ENCODE results near the gene C16orf96. TPM values are rescaled to one million over a fixed set of nuclear protein-coding genes. Genes with fewer than 3 reads are reported as not detected.

Gene C16orf96
- total and polyA plus RNA-seq, 10 donors = 0.06 to 0.33 (median 0.21) TPM

GRCh38 chr16:4593086-4593485, 36.9 kb downstream of the C16orf96 start:
- no peaks in the 10 kb centered on the region for H3K27me3 ChIP-seq (replicated peaks in 1 of 7)
- TF ChIP-seq POLR2AphosphoS5 (IDR thresholded peaks at IDR 0.05) (no peak), POLR2A (IDR thresholded peaks at IDR 0.05) (no peak), CTCF (IDR thresholded peaks at IDR 0.05 in 8 of 11, conservative IDR thresholded peaks at IDR 0.05 in 3 of 11) (no peak)
- H3K36me3 ChIP-seq = no peaks in the 10 kb centered on the region
- H3K9me3 ChIP-seq = peaks cover 0 to 7% (median 6%) of the 10 kb centered on the region in 8 donors
- H3K4me1 ChIP-seq = no peaks in the 10 kb centered on the region
- no peak for DNase-seq
- intact Hi-C loops (cut with DNase I; ENCODE audit: low total_unique reads) = no loop called here
- no peak overlapping the region for H3K27ac ChIP-seq
- WGBS, 5 donors = 56 to 79% (median 74%) methylated on average over 6 to 16 of the region's 16 CpGs
- H3K4me3 ChIP-seq = no peak overlapping the region

- no peak overlapping the region for H3K27ac ChIP-seq
- no peak for DNase-seq
- H3K36me3 ChIP-seq = no peaks in the 10 kb centered on the region
- 87 to 94% (median 91%) methylated on average over 25 to 38 of the region's 38 CpGs for WGBS, 5 donors
- H3K4me1 ChIP-seq = no peaks in the 10 kb centered on the region
- no peaks in the 10 kb centered on the region for H3K27me3 ChIP-seq (replicated peaks in 1 of 7)
- TF ChIP-seq POLR2A (IDR thresholded peaks at IDR 0.05) (no peak), CTCF (IDR thresholded peaks at IDR 0.05 in 8 of 11, conservative IDR thresholded peaks at IDR 0.05 in 3 of 11) (no peak), POLR2AphosphoS5 (IDR thresholded peaks at IDR 0.05) (no peak)
- H3K9me3 ChIP-seq = no peaks in the 10 kb centered on the region
- intact Hi-C loops (cut with DNase I; ENCODE audit: low total_unique reads) = no loop called here
- H3K4me3 ChIP-seq = no peak overlapping the region
Observed at GRCh38 chr16:4594433-4595410, 38.6 kb downstream of the C16orf96 start.

GRCh38 chr16:4597174-4597573, 41.0 kb downstream of the C16orf96 start:
- Histone ChIP-seq H3K9me3 (no peaks in the 10 kb centered on the region), H3K27ac (no peak overlapping the region), H3K4me3 (no peak overlapping the region), H3K27me3 (replicated peaks in 1 of 7) (peaks cover 0 to 11% (median 0%) of the 10 kb centered on the region in 7 donors), H3K4me1 (peaks cover 0 to 9% (median 3%) of the 10 kb centered on the region in 6 donors), H3K36me3 (no peaks in the 10 kb centered on the region)
- no peak for TF ChIP-seq POLR2AphosphoS5 (IDR thresholded peaks at IDR 0.05)
- no peak for TF ChIP-seq CTCF (IDR thresholded peaks at IDR 0.05 in 8 of 11, conservative IDR thresholded peaks at IDR 0.05 in 3 of 11)
- TF ChIP-seq POLR2A (IDR thresholded peaks at IDR 0.05) = no peak
- intact Hi-C loops (cut with DNase I; ENCODE audit: low total_unique reads) = no loop called here
- WGBS, 5 donors = 67 to 83% (median 74%) methylated on average over 6 to 9 of the region's 9 CpGs
- DNase-seq = no peak

GRCh38 chr16:4599037-4599436, 42.9 kb downstream of the C16orf96 start:
- 81 to 93% (median 89%) methylated on average over 10 of the region's 10 CpGs for WGBS, 5 donors
- intact Hi-C loops (cut with DNase I; ENCODE audit: low total_unique reads) = no loop called here
- no peak for DNase-seq
- Histone ChIP-seq H3K4me1 (peaks cover 0 to 9% (median 3%) of the 10 kb centered on the region in 6 donors), H3K9me3 (no peaks in the 10 kb centered on the region), H3K4me3 (no peak overlapping the region), H3K36me3 (no peaks in the 10 kb centered on the region), H3K27ac (no peak overlapping the region), H3K27me3 (replicated peaks in 1 of 7) (peaks cover 0 to 17% (median 0%) of the 10 kb centered on the region in 7 donors)
- TF ChIP-seq CTCF (IDR thresholded peaks at IDR 0.05 in 8 of 11, conservative IDR thresholded peaks at IDR 0.05 in 3 of 11) = no peak
- TF ChIP-seq POLR2A (IDR thresholded peaks at IDR 0.05) = no peak
- TF ChIP-seq POLR2AphosphoS5 (IDR thresholded peaks at IDR 0.05) = no peak

Data from spleen (tissue), 11 donors.